Mesenchymal stem cell (in vitro differentiated cells and primary cell): Measurements from ENCODE around the gene DNAH3.

ENCODE experiments used
- DNase-seq: peaks from one replicate; pipeline ENCODE4 v3.0.0-alpha.2; 2013
- H2AFZ ChIP-seq: one replicate; pipeline ENCODE4 v1.6.1; 2013; ENCODE audit warnings: low read depth, mild to moderate bottlenecking, control low read depth, inconsistent platforms, low read length, moderate library complexity
- H2AK5ac ChIP-seq: 2 replicates; pipeline ENCODE4 v1.6.1; 2013; ENCODE audit warnings: low read length, moderate library complexity, mild to moderate bottlenecking, inconsistent platforms; ENCODE audit not compliant: severe bottlenecking
- H2BK120ac ChIP-seq: one replicate; pipeline ENCODE4 v1.6.1; 2013; ENCODE audit warnings: low read depth, mild to moderate bottlenecking, inconsistent platforms, low read length, moderate library complexity
- H2BK12ac ChIP-seq, 2 experiments: one replicate each; pipeline ENCODE4 v1.6.1; 2013; ENCODE audit warnings: inconsistent platforms in 2 of 2, low read length in 2 of 2, mild to moderate bottlenecking in 2 of 2, moderate library complexity in 2 of 2, control low read depth in 1 of 2
- H2BK15ac ChIP-seq: one replicate; pipeline ENCODE4 v1.6.1; 2013; ENCODE audit warnings: mild to moderate bottlenecking, low read depth, inconsistent platforms; ENCODE audit not compliant: poor library complexity, severe bottlenecking
- H2BK5ac ChIP-seq: 2 replicates; pipeline ENCODE4 v1.6.1; 2013; ENCODE audit warnings: low read depth, mild to moderate bottlenecking, low read length, control low read depth, inconsistent platforms; ENCODE audit not compliant: poor library complexity, severe bottlenecking
- H3K14ac ChIP-seq, 2 experiments: one replicate each; pipeline ENCODE4 v1.6.1; 2013; ENCODE audit warnings: inconsistent platforms in 2 of 2, low read length in 2 of 2, control low read depth in 1 of 2, mild to moderate bottlenecking in 1 of 2, moderate library complexity in 1 of 2
- H3K18ac ChIP-seq, 2 experiments: one replicate each; pipeline ENCODE4 v1.6.1; 2013; ENCODE audit warnings: inconsistent platforms in 2 of 2, low read length in 2 of 2, control low read depth in 1 of 2, low read depth in 1 of 2, mild to moderate bottlenecking in 1 of 2
- H3K23ac ChIP-seq, 2 experiments: one replicate each; pipeline ENCODE4 v1.6.1; 2013; ENCODE audit warnings: inconsistent platforms in 2 of 2, low read length in 2 of 2, mild to moderate bottlenecking in 2 of 2, moderate library complexity in 2 of 2, control low read depth in 1 of 2
- H3K27ac ChIP-seq: 2 replicates; pipeline ENCODE4 v1.5.1; 2013; ENCODE audit warnings: mild to moderate bottlenecking, moderate library complexity, low read length, control low read depth, inconsistent platforms; ENCODE audit not compliant: poor library complexity, severe bottlenecking
- H3K27me3 ChIP-seq, 2 experiments: 2 replicates each; pipeline versions ENCODE4 v1.6.1 to v1.7.0; 2013; ENCODE audit warnings: low read length in 2 of 2, mild to moderate bottlenecking in 2 of 2, moderate library complexity in 2 of 2, control low read depth in 1 of 2, inconsistent platforms in 1 of 2; ENCODE audit not compliant: control insufficient read depth in 1 of 2, insufficient read depth in 1 of 2
- H3K36me3 ChIP-seq, 2 experiments: 2 replicates each; pipeline versions ENCODE4 v1.6.1 to v1.7.0; 2013; ENCODE audit warnings: low read length in 2 of 2, control low read depth in 1 of 2, inconsistent platforms in 1 of 2, low read depth in 1 of 2, mild to moderate bottlenecking in 1 of 2; ENCODE audit not compliant: insufficient read depth in 2 of 2, control insufficient read depth in 1 of 2
- H3K4ac ChIP-seq, 2 experiments: one replicate each; pipeline ENCODE4 v1.6.1; 2013; ENCODE audit warnings: inconsistent platforms in 2 of 2, low read length in 2 of 2, mild to moderate bottlenecking in 2 of 2, moderate library complexity in 2 of 2, control low read depth in 1 of 2, low read depth in 1 of 2
- H3K4me1 ChIP-seq: 2 replicates; pipeline ENCODE4 v1.6.1; 2013; ENCODE audit warnings: low read depth, low read length, control low read depth; ENCODE audit not compliant: control insufficient read depth, insufficient read depth
- H3K4me2 ChIP-seq: 2 replicates; pipeline ENCODE4 v1.6.1; 2013; ENCODE audit warnings: low read length, mild to moderate bottlenecking, inconsistent platforms; ENCODE audit not compliant: poor library complexity, severe bottlenecking
- H3K4me3 ChIP-seq, 2 experiments: 2 replicates each; pipeline versions ENCODE4 v1.5.1 to v1.7.0; 2013; ENCODE audit warnings: low read length in 2 of 2, mild to moderate bottlenecking in 2 of 2, control low read depth in 1 of 2, low read depth in 1 of 2; ENCODE audit not compliant: insufficient read depth in 1 of 2
- H3K79me1 ChIP-seq: replicated peaks from 2 replicates; pipeline ENCODE4 v1.6.1; 2013; ENCODE audit warnings: mild to moderate bottlenecking, control low read depth, low read length, inconsistent platforms; ENCODE audit not compliant: poor library complexity, severe bottlenecking
- H3K9ac ChIP-seq: 2 replicates; pipeline ENCODE4 v1.7.0; 2013; ENCODE audit warnings: mild to moderate bottlenecking, low read length, moderate library complexity
- H3K9me3 ChIP-seq: 2 replicates; pipeline ENCODE4 v1.7.0; 2013; ENCODE audit warnings: mild to moderate bottlenecking, low read length; ENCODE audit not compliant: control insufficient read depth
- H4K8ac ChIP-seq: one replicate; pipeline ENCODE4 v1.6.1; 2013; ENCODE audit warnings: inconsistent platforms, mild to moderate bottlenecking, low read length, moderate library complexity
- H4K91ac ChIP-seq: one replicate; pipeline ENCODE4 v1.6.1; 2013; ENCODE audit warnings: mild to moderate bottlenecking, low read length, inconsistent platforms
- WGBS: methylation state at CpG from one replicate; pipeline ENCODE4 v1.1.7; 2013; ENCODE audit warnings: mixed read lengths; 5-methylcytosine and 5-hydroxymethylcytosine counted together

Gene DNAH3

DNA sequence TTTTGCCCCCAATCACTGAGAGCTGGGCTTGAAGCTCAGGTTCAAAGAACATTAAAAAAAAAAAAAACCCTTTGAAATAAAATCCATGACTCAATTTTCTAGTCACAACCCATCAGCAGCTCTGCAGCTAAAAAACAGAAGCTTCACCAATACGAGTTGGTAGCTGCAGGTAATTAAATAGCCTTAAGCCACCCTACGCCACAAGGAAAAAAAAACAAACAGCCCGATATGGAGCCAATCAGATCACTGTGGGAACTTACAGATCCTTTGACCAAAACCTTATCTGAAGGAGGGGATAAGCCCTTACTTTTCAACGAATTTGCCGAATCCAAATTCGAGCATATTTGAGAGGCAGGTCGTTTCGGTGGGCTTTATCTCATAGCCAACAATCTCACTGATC is 69.3 kb downstream of the DNAH3 start:
- no peak overlapping the region for H3K4me2 ChIP-seq
- no peaks in the 10 kb centered on the region for H3K4me1 ChIP-seq
- H4K91ac ChIP-seq, result no peak overlapping the region
- H3K79me1 ChIP-seq, result no peaks in the 10 kb centered on the region
- no peak overlapping the region for H3K9ac ChIP-seq
- no peak overlapping the region for H3K4ac ChIP-seq
- H3K27ac ChIP-seq, result no peak overlapping the region
- no peak overlapping the region for H3K23ac ChIP-seq
- H2BK5ac ChIP-seq, result no peak overlapping the region
- no peaks in the 10 kb centered on the region for H3K9me3 ChIP-seq
- no peak overlapping the region for H2AFZ ChIP-seq
- no peaks in the 10 kb centered on the region for H3K36me3 ChIP-seq
- no peak overlapping the region for H3K18ac ChIP-seq
- no peak for DNase-seq
- H3K27me3 ChIP-seq, result no peaks in the 10 kb centered on the region
- no peak overlapping the region for H3K4me3 ChIP-seq
- no peak overlapping the region for H2BK12ac ChIP-seq
- H3K14ac ChIP-seq, result no peak overlapping the region
- no peak overlapping the region for H2BK15ac ChIP-seq
- no peak overlapping the region for H2BK120ac ChIP-seq
- 65% methylated on average over 8 of the region's 8 CpGs for WGBS
- no peak overlapping the region for H2AK5ac ChIP-seq
- H4K8ac ChIP-seq, result no peak overlapping the region

DNA sequence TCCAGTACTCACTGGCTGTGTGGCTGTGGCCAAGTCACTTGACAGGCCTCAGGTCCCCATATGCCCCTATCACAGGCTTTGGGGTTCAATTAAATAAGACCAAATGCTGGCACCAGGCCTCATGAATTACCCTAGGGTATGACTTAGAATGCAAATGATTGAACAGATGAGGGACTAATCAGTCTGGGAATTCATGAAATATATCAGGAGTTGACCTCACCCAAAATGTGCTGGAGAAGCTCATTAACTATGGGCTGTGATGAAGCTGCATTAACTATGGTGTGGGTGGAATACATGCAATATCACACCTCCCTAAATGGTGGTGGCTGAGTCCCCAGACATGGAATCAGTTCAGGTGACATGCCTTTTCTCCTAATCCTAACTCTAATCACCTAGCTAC is 72.1 kb downstream of the DNAH3 start:
- no peak overlapping the region for H2AK5ac ChIP-seq
- H2BK12ac ChIP-seq, result no peak overlapping the region
- no peaks in the 10 kb centered on the region for H3K27me3 ChIP-seq
- DNase-seq, result no peak
- H3K4me1 ChIP-seq, result no peaks in the 10 kb centered on the region
- no peak overlapping the region for H2AFZ ChIP-seq
- H3K18ac ChIP-seq, result no peak overlapping the region
- H3K79me1 ChIP-seq, result no peaks in the 10 kb centered on the region
- H3K14ac ChIP-seq, result no peak overlapping the region
- no peak overlapping the region for H2BK15ac ChIP-seq
- H3K27ac ChIP-seq, result no peak overlapping the region
- no peak overlapping the region for H4K8ac ChIP-seq
- no peak overlapping the region for H2BK5ac ChIP-seq
- no peaks in the 10 kb centered on the region for H3K9me3 ChIP-seq
- H4K91ac ChIP-seq, result no peak overlapping the region
- no peaks in the 10 kb centered on the region for H3K36me3 ChIP-seq
- H3K23ac ChIP-seq, result no peak overlapping the region
- no peak overlapping the region for H3K4me3 ChIP-seq
- H3K4me2 ChIP-seq, result no peak overlapping the region
- H3K9ac ChIP-seq, result no peak overlapping the region
- no peak overlapping the region for H2BK120ac ChIP-seq
- H3K4ac ChIP-seq, result no peak overlapping the region

DNA sequence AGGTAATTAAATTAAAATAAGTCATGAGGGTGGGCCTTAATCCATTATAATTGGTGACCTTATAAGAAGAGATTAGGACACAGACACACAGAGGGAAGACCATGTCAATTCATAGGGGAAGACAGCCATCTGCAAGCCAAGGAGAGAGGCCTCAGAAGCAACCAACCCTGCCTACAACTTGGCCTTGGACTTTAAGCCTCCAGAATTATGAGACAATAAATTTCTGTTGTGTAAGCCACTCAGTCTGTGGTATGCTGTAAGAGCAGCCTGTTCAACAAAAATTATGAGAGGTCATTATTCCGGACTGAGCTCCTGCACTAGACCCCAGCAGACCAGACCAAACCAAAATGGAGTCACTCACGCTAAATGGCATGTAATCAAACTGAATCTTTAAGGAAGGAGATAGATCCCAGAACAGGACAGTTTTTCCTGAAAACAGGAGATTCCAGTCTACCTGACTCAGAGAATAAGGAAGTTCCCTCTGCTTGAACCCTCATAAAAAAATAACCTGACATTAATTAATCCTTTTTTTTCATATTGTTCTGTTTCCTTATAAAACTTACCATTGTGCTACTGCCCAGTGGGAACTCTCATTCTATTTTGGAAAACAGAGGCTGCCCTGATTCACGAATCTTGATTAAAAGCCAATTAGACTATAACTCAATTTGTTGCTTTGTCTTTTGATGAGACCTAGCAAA is 74.3 kb downstream of the DNAH3 start:
- H3K4me2 ChIP-seq, result no peak overlapping the region
- H2BK12ac ChIP-seq, result no peak overlapping the region
- no peak overlapping the region for H3K4ac ChIP-seq
- H2BK120ac ChIP-seq, result no peak overlapping the region
- no peaks in the 10 kb centered on the region for H3K4me1 ChIP-seq
- no peak overlapping the region for H2AK5ac ChIP-seq
- H2BK5ac ChIP-seq, result no peak overlapping the region
- no peaks in the 10 kb centered on the region for H3K9me3 ChIP-seq
- no peak overlapping the region for H4K91ac ChIP-seq
- no peaks in the 10 kb centered on the region for H3K27me3 ChIP-seq
- H3K27ac ChIP-seq, result no peak overlapping the region
- H2AFZ ChIP-seq, result no peak overlapping the region
- H2BK15ac ChIP-seq, result no peak overlapping the region
- H3K4me3 ChIP-seq, result no peak overlapping the region
- H4K8ac ChIP-seq, result no peak overlapping the region
- no peak overlapping the region for H3K18ac ChIP-seq
- H3K23ac ChIP-seq, result no peak overlapping the region
- no peak overlapping the region for H3K14ac ChIP-seq
- H3K9ac ChIP-seq, result no peak overlapping the region
- H3K79me1 ChIP-seq, result no peaks in the 10 kb centered on the region
- no peaks in the 10 kb centered on the region for H3K36me3 ChIP-seq
- no peak for DNase-seq
- 84% methylated on average over 3 of the region's 3 CpGs for WGBS

DNA sequence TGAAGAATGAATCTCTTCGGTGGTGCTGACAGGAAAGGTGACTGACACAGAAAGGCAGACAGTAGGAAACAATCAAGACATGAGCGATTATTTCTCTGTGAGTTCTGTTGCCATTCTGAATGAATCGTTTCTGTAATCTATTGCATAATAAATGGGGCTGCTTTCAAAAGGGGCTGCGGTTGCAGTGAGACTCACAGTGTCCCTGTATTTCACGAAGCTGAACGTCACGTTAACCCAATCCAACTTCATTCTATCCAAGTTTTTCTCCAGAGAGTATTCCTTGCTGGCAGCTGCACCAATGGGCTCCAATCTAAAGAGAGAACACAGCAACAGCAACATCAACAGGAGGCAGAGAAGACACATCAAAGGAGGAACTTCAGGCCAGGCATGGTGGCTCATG is 75.4 kb downstream of the DNAH3 start:
- no peak overlapping the region for H3K27ac ChIP-seq
- DNase-seq, result no peak
- H3K36me3 ChIP-seq, result no peaks in the 10 kb centered on the region
- no peak overlapping the region for H4K8ac ChIP-seq
- 87% methylated on average over 7 of the region's 7 CpGs for WGBS
- no peak overlapping the region for H3K4me2 ChIP-seq
- no peak overlapping the region for H2AK5ac ChIP-seq
- H3K27me3 ChIP-seq, result no peaks in the 10 kb centered on the region
- no peak overlapping the region for H3K4ac ChIP-seq
- no peak overlapping the region for H2BK120ac ChIP-seq
- no peaks in the 10 kb centered on the region for H3K4me1 ChIP-seq
- no peak overlapping the region for H2BK5ac ChIP-seq
- H3K9me3 ChIP-seq, result no peaks in the 10 kb centered on the region
- no peak overlapping the region for H3K4me3 ChIP-seq
- H3K18ac ChIP-seq, result no peak overlapping the region
- H2BK15ac ChIP-seq, result no peak overlapping the region
- no peak overlapping the region for H2AFZ ChIP-seq
- H3K9ac ChIP-seq, result no peak overlapping the region
- no peak overlapping the region for H2BK12ac ChIP-seq
- no peaks in the 10 kb centered on the region for H3K79me1 ChIP-seq
- no peak overlapping the region for H3K23ac ChIP-seq
- H4K91ac ChIP-seq, result no peak overlapping the region
- no peak overlapping the region for H3K14ac ChIP-seq
